HEK293 (cell line): ENCODE measurements around the gene IZUMO1.

Experiments used
- GLI4 ChIP-seq: fragments of 450-650 bp; formaldehyde crosslinking; IDR thresholded peaks from 2 replicates; pipeline ENCODE4 v1.5.1; 2016; ENCODE audit warnings: missing biosample characterization, missing genetic modification characterization
- HOXA7 ChIP-seq: sonication (generic); formaldehyde crosslinking; IDR thresholded peaks from 2 replicates; pipeline ENCODE4 v1.8.1; 2022; ENCODE audit warnings: missing genetic modification reagents, borderline replicate concordance
- ZBTB26 ChIP-seq: fragments of 450-650 bp; formaldehyde crosslinking; optimal IDR thresholded peaks from 2 replicates; pipeline ENCODE3; 2016; ENCODE audit warnings: missing biosample characterization, mild to moderate bottlenecking, missing genetic modification characterization
- ZNF138 ChIP-seq: fragments of 450-650 bp; formaldehyde crosslinking; IDR thresholded peaks from 2 replicates; pipeline ENCODE4 v1.5.1; 2016; ENCODE audit warnings: missing biosample characterization, missing genetic modification characterization, borderline replicate concordance
- ZNF221 ChIP-seq: fragments of 450-650 bp; formaldehyde crosslinking; IDR thresholded peaks from 2 replicates; pipeline ENCODE4 v1.5.1; 2017; ENCODE audit warnings: missing biosample characterization, missing genetic modification characterization, borderline replicate concordance
- TF ChIP-seq, protein P1 (sequence below): fragments of 450-650 bp; formaldehyde crosslinking; IDR thresholded peaks from 2 replicates; pipeline ENCODE4 v1.5.1; 2016; ENCODE audit warnings: missing biosample characterization, missing genetic modification characterization, low read depth
- TF ChIP-seq, protein P2 (sequence below): fragments of 450-650 bp; formaldehyde crosslinking; IDR thresholded peaks from 2 replicates; pipeline ENCODE4 v1.5.1; 2016; ENCODE audit warnings: missing biosample characterization, missing genetic modification characterization

DNA sequence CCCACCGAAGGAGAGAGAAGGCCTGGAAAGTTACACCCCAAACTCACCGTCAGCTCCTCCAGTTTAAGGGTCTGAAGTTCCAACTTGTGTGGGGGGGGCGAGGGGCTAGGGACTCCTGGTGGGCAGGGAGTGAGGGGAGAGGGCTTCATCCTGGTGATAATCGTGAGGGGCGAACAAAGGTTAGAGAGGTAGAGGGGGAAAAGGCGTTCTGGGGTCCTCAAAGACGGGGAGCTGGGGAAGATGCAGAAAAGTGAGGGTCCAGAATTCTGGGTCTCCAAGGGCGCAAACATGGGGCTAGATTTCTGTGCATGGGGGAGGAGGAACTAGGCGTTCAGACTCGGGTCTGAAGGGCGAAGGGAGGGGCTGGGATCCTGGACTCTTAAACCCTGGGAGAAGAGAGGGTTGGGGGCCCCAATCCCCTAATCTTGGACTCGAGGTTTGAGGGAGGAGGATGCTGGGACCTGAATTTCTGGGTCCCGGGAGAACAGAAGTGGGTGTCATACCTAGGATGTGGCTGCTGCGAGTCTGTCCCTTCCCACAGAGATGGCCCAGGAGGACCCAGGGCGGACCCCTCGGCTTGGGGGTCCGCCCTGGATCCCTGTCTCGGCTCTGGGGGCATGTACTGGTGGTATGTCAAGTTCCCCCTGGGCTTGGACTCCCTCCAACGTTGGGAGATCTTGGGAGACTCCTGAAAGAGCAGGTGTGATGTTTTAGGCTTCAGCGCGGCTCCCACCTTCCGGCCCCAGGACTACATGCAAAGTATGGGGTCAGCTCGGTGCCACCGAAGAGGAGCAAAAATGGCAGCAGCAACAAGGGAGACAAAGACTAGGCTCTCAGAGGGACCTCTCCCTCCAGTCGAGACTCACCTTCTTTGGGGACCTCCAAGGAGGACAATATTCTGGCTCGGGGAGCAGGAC is 31.7 kb downstream of the IZUMO1 start:
- TF ChIP-seq, protein P1, sequence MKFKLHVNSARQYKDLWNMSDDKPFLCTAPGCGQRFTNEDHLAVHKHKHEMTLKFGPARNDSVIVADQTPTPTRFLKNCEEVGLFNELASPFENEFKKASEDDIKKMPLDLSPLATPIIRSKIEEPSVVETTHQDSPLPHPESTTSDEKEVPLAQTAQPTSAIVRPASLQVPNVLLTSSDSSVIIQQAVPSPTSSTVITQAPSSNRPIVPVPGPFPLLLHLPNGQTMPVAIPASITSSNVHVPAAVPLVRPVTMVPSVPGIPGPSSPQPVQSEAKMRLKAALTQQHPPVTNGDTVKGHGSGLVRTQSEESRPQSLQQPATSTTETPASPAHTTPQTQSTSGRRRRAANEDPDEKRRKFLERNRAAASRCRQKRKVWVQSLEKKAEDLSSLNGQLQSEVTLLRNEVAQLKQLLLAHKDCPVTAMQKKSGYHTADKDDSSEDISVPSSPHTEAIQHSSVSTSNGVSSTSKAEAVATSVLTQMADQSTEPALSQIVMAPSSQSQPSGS (tag by site-specific recombination): no peak
- TF ChIP-seq, protein P2, sequence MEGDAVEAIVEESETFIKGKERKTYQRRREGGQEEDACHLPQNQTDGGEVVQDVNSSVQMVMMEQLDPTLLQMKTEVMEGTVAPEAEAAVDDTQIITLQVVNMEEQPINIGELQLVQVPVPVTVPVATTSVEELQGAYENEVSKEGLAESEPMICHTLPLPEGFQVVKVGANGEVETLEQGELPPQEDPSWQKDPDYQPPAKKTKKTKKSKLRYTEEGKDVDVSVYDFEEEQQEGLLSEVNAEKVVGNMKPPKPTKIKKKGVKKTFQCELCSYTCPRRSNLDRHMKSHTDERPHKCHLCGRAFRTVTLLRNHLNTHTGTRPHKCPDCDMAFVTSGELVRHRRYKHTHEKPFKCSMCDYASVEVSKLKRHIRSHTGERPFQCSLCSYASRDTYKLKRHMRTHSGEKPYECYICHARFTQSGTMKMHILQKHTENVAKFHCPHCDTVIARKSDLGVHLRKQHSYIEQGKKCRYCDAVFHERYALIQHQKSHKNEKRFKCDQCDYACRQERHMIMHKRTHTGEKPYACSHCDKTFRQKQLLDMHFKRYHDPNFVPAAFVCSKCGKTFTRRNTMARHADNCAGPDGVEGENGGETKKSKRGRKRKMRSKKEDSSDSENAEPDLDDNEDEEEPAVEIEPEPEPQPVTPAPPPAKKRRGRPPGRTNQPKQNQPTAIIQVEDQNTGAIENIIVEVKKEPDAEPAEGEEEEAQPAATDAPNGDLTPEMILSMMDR (tag by site-specific recombination): no peak
- TF ChIP-seq ZBTB26 (tag by site-specific recombination) (no peak), ZNF221 (tag by site-specific recombination) (no peak), HOXA7 (CRISPR knock-in tag) (no peak), ZNF138 (tag by site-specific recombination) (0 out of 2 replicates have a peak, but pooled peaks have one; percentile 16), GLI4 (tag by site-specific recombination) (no peak)
